ENCODE data around the gene STAC2. TPM values are rescaled to one million over a fixed set of nuclear protein-coding genes. Genes with fewer than 3 reads are reported as not detected.

STAC2 gene
- total RNA-seq, 1 donor from 2014 or later: not detected

- intact Hi-C loops (cut with micrococcal nuclease): loop anchor here (5.0 kb wide), 1 partner anchor 301 kb away; no protein-coding TSS in a partner anchor
Observed at GRCh38 chr17:39168503-39168902, 57.2 kb downstream of the STAC2 start.

DNA sequence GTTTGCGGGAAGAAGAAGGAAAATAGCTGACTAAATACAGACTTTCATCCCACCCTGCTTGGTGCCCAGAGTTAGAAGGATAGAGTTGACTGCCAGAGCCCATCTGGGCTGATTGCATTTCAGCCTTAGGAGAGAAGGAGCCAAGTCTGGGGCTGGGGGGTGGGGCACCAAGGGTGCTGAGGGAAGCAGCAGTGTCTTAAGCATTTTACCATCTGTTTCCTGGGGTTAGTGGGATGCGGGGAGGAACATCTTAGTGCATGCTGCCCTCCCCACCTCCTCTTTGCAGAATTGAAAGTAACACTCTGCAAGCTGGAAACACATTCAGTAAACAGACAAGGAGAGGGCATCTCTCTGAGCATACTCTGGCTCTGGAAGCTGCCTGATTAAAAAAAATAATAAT is 58.3 kb downstream of the STAC2 start:
- intact Hi-C loops (cut with micrococcal nuclease): loop anchor here (5.0 kb wide), 1 partner anchor 300 kb away; no protein-coding TSS in a partner anchor

- intact Hi-C loops (cut with micrococcal nuclease): loop anchor here (5.0 kb wide), 1 partner anchor 299 kb away; no protein-coding TSS in a partner anchor
Observed at GRCh38 chr17:39166437-39167335, 59.1 kb downstream of the STAC2 start.

GRCh38 chr17:39165841-39166349 is 59.9 kb downstream of the STAC2 start, which contains the start of gene ARL5C:
Gene ARL5C, minus strand, starts transcription at chr17:39166161. Its CDS starts 401 bp downstream, at chr17:39165760.
- intact Hi-C loops (cut with micrococcal nuclease): loop anchor here (5.0 kb wide), 1 partner anchor 299 kb away; no protein-coding TSS in a partner anchor

- intact Hi-C loops (cut with micrococcal nuclease): loop anchor here (5.0 kb wide), 1 partner anchor 298 kb away; no protein-coding TSS in a partner anchor
Observed at GRCh38 chr17:39165178-39165840, 60.4 kb downstream of the STAC2 start.

GRCh38 chr17:39164675-39165143 is 61.0 kb downstream of the STAC2 start:
- intact Hi-C loops (cut with micrococcal nuclease): loop anchor here (1.0 to 5.0 kb wide), 3 partner anchors 10 to 297 kb away; no protein-coding TSS in a partner anchor

- intact Hi-C loops (cut with micrococcal nuclease): no loop called here
Observed at GRCh38 chr17:39161962-39162361, 63.8 kb downstream of the STAC2 start.

Other genes starting within 250 kb of the STAC2 start
- gene PLXDC1, start 74.3 kb downstream of the STAC2 start, total RNA-seq: 1.4 and 1.9 TPM in 2 replicates
- not detected in 2 replicates for gene ARL5C, start 59.8 kb downstream of the STAC2 start, total RNA-seq
- gene CACNB1, start 28.3 kb downstream of the STAC2 start, total RNA-seq: 22.5 and 25.7 TPM in 2 replicates
- 1,679 and 1,689 TPM in 2 replicates for gene RPL19, start 25.7 kb downstream of the STAC2 start, total RNA-seq
- 15.7 and 16.7 TPM in 2 replicates for gene FBXL20, start 175.7 kb upstream of the STAC2 start, total RNA-seq
- 63.1 and 63.5 TPM in 2 replicates for gene MED1, start 225.3 kb upstream of the STAC2 start, total RNA-seq
- 93.5 and 97.7 TPM in 2 replicates for gene CDK12, start 235.5 kb upstream of the STAC2 start, total RNA-seq

All from T-helper 1 cell treated with Interleukin-12 subunit alpha and Interleukin-12 subunit beta and Interleukin-4 antibody, amounts not matched to agents 30 ng/mL and 1 ng/mL, for 36 hours (primary cell).